HepG2 (cell line): ENCODE data around the gene GNB1. TPM values are rescaled to one million over a fixed set of nuclear protein-coding genes. Genes with fewer than 3 reads are reported as not detected.

Source experiments
- BRD4 ChIP-seq: sonication (generic); formaldehyde crosslinking; IDR thresholded peaks from 2 replicates; pipeline ENCODE4 v1.4.0; 2020; ENCODE audit warnings: missing genetic modification reagents
- CHD4 ChIP-seq: fragments of 200-600 bp; sonication (generic); IDR thresholded peaks from 2 replicates; pipeline ENCODE4 v1.7.0; 2017; ENCODE audit warnings: mild to moderate bottlenecking, low read length, borderline replicate concordance
- ETV6 ChIP-seq: sonication (generic); formaldehyde crosslinking; conservative IDR thresholded peaks from 2 replicates; pipeline ENCODE4 v1.4.0; 2020; ENCODE audit warnings: missing genetic modification reagents
- FOXO1 ChIP-seq: sonication (generic); formaldehyde crosslinking; IDR thresholded peaks from 2 replicates; pipeline ENCODE4 v1.4.0; 2020; ENCODE audit warnings: missing genetic modification reagents
- ISL2 ChIP-seq: sonication (generic); formaldehyde crosslinking; IDR thresholded peaks from 2 replicates; pipeline ENCODE4 v1.5.0; 2020; ENCODE audit warnings: missing genetic modification reagents
- JUND ChIP-seq: sonication (generic); formaldehyde crosslinking; IDR thresholded peaks from 2 replicates; pipeline ENCODE4 v1.8.0; 2022; ENCODE audit warnings: mild to moderate bottlenecking, missing genetic modification reagents
- MAFG ChIP-seq: sonication (generic); formaldehyde crosslinking; IDR thresholded peaks from 2 replicates; pipeline ENCODE4 v1.5.1; 2020; ENCODE audit warnings: mild to moderate bottlenecking, missing genetic modification reagents
- MIXL1 ChIP-seq: IDR thresholded peaks from 2 replicates; pipeline ENCODE4 v1.6.1; 2016
- MTF2 ChIP-seq: sonication (generic); formaldehyde crosslinking; IDR thresholded peaks from 2 replicates; pipeline ENCODE4 v1.5.0; 2020; ENCODE audit warnings: missing genetic modification reagents, borderline replicate concordance
- PRPF4 ChIP-seq: fragments of 200-400 bp; formaldehyde crosslinking; IDR thresholded peaks from 2 replicates; pipeline ENCODE4 v1.6.1; 2016; ENCODE audit warnings: low read length, low read depth; ENCODE audit not compliant: poor library complexity, severe bottlenecking
- SPEN ChIP-seq: sonication (generic); formaldehyde crosslinking; IDR thresholded peaks from 2 replicates; pipeline ENCODE4 v1.5.1; 2020; ENCODE audit warnings: low read depth, mild to moderate bottlenecking, missing genetic modification reagents
- ZNF251 ChIP-seq: sonication (generic); formaldehyde crosslinking; IDR thresholded peaks from 2 replicates; pipeline ENCODE4 v1.9.0; 2021; ENCODE audit warnings: mild to moderate bottlenecking, missing genetic modification reagents
- ZNF724P ChIP-seq: sonication (generic); formaldehyde crosslinking; IDR thresholded peaks from 2 replicates; pipeline ENCODE4 v1.8.0; 2022; ENCODE audit warnings: missing genetic modification reagents, borderline replicate concordance
- ZNF772 ChIP-seq: sonication (generic); formaldehyde crosslinking; IDR thresholded peaks from 2 replicates; pipeline ENCODE4 v1.5.0; 2020; ENCODE audit warnings: mild to moderate bottlenecking, missing genetic modification reagents
- ZSCAN25 ChIP-seq: sonication (generic); formaldehyde crosslinking; IDR thresholded peaks from 2 replicates; pipeline ENCODE4 v1.8.0; 2022; ENCODE audit warnings: mild to moderate bottlenecking, missing genetic modification reagents
- polyA plus RNA-seq, 8 experiments: library from polyadenylated mRNA; depleted of rRNA in 3 of 8; stranded (reverse) in 7 of 8; unstranded in 1 of 8; fragments of >200 nt; fragmentation: Illumina TruSeq in 4 of 8; extraction: Trizol in 4 of 8; gene quantifications; 2 replicates each; pipeline versions ENCODE4 v1.2.1 to v1.2.3, GENCODE V29; 2011 to 2016; ENCODE audit warnings: low read depth in 4 of 8, missing spikeins in 1 of 8, mixed read lengths in 1 of 8; ENCODE audit not compliant: insufficient read depth in 1 of 8
- total RNA-seq, 5 experiments: library from RNA; depleted of rRNA; stranded (reverse); fragments of >200 nt; fragmentation: Illumina TruSeq; extraction: Trizol; gene quantifications; 2 replicates each; pipeline ENCODE4 v1.2.3, GENCODE V29; 2016; ENCODE audit warnings: low read depth in 1 of 5
- TF ChIP-seq, protein P1 (sequence below): sonication (generic); formaldehyde crosslinking; IDR thresholded peaks from 2 replicates; pipeline ENCODE4 v1.4.0; 2020; ENCODE audit warnings: mild to moderate bottlenecking, missing genetic modification reagents
- TF ChIP-seq, protein P2 (sequence below): IDR thresholded peaks from 2 replicates; pipeline ENCODE4 v1.6.1; 2016; ENCODE audit warnings: missing genetic modification reagents, missing compliant biosample characterization
- TF ChIP-seq, protein P3 (sequence below): sonication (generic); formaldehyde crosslinking; IDR thresholded peaks from 2 replicates; pipeline ENCODE4 v1.5.0; 2020; ENCODE audit warnings: missing genetic modification reagents, mild to moderate bottlenecking, borderline replicate concordance
- TF ChIP-seq, protein P4 (sequence below), 2 experiments: sonication (generic) in 1 of 2; formaldehyde crosslinking in 1 of 2; IDR thresholded peaks; 2 replicates each; pipeline versions ENCODE4 v1.5.1 to v1.6.1; 2011 to 2020; ENCODE audit warnings: borderline replicate concordance in 1 of 2, low read depth in 1 of 2, low read length in 1 of 2, mild to moderate bottlenecking in 1 of 2, missing genetic modification reagents in 1 of 2, moderate library complexity in 1 of 2

GNB1 gene
- total and polyA plus RNA-seq, 2 of the 13 experiments (the other 11 are each of a cell fraction or from before 2014, with no cell fraction given), result 66.2 to 327 TPM

DNA sequence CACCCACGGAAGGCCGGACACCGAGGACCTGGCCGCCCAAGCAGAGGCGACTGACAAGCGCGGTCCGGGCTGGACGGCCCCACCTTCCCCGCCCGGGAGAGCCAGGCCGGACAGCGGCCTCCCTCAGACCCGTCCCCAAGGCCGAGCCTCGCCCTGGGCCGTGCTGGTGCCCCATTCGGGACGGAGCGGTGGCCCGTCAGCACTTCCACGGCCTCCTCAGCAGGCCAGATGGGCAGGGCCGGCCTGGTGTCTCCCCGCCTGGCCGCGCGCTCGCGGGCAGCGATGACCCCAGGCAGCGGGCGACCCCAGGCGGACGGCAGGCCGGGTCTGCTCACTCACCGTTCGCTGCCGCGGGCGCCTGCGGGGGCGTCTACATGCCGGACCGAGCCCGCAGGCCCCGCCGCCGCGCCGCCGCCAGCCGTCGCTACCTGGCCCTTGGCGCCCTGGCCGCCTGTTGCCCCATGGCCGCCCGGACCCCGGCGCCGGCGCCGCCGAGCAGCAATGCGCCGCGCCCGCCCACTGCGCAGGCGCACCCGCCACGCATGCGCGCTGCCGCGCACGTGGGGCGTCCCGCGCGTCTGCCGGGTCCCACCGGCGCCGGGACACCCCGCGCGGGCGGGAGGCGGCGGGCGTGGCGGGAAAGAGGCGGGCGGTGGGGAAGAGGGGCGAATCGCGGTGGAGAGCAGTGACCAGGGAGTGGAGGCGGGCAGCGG, 112.8 kb downstream of the GNB1 start, which contains the start of gene NADK (continued):
- TF ChIP-seq SPEN (CRISPR knock-in tag) (peak; percentile 56; the same call in 1 of the 2 replicates), ZSCAN25 (CRISPR knock-in tag) (peak; percentile 13; the same call in 1 of the 2 replicates), CHD4 (no peak), PRPF4 (no peak), MAFG (no peak), MIXL1 (CRISPR knock-in tag) (no peak), ZNF724P (CRISPR knock-in tag) (no peak; the same call in 1 of the 2 replicates), ETV6 (CRISPR knock-in tag) (0 out of 2 replicates have a peak, but pooled peaks have one; percentile 22), ZNF772 (CRISPR knock-in tag) (peak; percentile 70; the same call in 1 of the 2 replicates), FOXO1 (CRISPR knock-in tag) (0 out of 2 replicates have a peak, but pooled peaks have one; percentile 26), JUND (CRISPR knock-in tag) (no peak), ZNF251 (CRISPR knock-in tag) (peak; percentile 69; the same call in 1 of the 2 replicates), ISL2 (CRISPR knock-in tag) (no peak), MTF2 (0 out of 2 replicates have a peak, but pooled peaks have one; percentile 7), BRD4 (peak; percentile 50; the same call in 1 of the 2 replicates)
- TF ChIP-seq, protein P1, sequence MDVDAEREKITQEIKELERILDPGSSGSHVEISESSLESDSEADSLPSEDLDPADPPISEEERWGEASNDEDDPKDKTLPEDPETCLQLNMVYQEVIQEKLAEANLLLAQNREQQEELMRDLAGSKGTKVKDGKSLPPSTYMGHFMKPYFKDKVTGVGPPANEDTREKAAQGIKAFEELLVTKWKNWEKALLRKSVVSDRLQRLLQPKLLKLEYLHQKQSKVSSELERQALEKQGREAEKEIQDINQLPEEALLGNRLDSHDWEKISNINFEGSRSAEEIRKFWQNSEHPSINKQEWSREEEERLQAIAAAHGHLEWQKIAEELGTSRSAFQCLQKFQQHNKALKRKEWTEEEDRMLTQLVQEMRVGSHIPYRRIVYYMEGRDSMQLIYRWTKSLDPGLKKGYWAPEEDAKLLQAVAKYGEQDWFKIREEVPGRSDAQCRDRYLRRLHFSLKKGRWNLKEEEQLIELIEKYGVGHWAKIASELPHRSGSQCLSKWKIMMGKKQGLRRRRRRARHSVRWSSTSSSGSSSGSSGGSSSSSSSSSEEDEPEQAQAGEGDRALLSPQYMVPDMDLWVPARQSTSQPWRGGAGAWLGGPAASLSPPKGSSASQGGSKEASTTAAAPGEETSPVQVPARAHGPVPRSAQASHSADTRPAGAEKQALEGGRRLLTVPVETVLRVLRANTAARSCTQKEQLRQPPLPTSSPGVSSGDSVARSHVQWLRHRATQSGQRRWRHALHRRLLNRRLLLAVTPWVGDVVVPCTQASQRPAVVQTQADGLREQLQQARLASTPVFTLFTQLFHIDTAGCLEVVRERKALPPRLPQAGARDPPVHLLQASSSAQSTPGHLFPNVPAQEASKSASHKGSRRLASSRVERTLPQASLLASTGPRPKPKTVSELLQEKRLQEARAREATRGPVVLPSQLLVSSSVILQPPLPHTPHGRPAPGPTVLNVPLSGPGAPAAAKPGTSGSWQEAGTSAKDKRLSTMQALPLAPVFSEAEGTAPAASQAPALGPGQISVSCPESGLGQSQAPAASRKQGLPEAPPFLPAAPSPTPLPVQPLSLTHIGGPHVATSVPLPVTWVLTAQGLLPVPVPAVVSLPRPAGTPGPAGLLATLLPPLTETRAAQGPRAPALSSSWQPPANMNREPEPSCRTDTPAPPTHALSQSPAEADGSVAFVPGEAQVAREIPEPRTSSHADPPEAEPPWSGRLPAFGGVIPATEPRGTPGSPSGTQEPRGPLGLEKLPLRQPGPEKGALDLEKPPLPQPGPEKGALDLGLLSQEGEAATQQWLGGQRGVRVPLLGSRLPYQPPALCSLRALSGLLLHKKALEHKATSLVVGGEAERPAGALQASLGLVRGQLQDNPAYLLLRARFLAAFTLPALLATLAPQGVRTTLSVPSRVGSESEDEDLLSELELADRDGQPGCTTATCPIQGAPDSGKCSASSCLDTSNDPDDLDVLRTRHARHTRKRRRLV (CRISPR knock-in tag), result no peak
- TF ChIP-seq, protein P2, sequence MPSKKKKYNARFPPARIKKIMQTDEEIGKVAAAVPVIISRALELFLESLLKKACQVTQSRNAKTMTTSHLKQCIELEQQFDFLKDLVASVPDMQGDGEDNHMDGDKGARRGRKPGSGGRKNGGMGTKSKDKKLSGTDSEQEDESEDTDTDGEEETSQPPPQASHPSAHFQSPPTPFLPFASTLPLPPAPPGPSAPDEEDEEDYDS (CRISPR knock-in tag), result 0 out of 2 replicates have a peak, but pooled peaks have one; percentile 13
- TF ChIP-seq, protein P3, sequence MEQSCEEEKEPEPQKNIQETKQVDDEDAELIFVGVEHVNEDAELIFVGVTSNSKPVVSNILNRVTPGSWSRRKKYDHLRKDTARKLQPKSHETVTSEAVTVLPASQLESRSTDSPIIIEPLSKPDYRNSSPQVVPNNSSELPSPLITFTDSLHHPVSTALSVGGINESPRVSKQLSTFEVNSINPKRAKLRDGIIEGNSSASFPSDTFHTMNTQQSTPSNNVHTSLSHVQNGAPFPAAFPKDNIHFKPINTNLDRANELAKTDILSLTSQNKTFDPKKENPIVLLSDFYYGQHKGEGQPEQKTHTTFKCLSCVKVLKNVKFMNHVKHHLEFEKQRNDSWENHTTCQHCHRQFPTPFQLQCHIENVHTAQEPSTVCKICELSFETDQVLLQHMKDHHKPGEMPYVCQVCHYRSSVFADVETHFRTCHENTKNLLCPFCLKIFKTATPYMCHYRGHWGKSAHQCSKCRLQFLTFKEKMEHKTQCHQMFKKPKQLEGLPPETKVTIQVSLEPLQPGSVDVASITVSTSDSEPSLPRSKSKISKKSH (CRISPR knock-in tag), result 0 out of 2 replicates have a peak, but pooled peaks have one; percentile 56
- TF ChIP-seq, protein P4, sequence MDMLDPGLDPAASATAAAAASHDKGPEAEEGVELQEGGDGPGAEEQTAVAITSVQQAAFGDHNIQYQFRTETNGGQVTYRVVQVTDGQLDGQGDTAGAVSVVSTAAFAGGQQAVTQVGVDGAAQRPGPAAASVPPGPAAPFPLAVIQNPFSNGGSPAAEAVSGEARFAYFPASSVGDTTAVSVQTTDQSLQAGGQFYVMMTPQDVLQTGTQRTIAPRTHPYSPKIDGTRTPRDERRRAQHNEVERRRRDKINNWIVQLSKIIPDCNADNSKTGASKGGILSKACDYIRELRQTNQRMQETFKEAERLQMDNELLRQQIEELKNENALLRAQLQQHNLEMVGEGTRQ (IDR thresholded peaks at IDR 0.05; ENCODE audit: low read depth, low read length), result no peak
- TF ChIP-seq, protein P4 (CRISPR knock-in tag; IDR thresholded peaks at IDR 0.05; ENCODE audit: borderline replicate concordance), result no peak
